C4-2B (cell line): ENCODE measurements around the gene GLI3.

Experiments used
- ZFX ChIP-seq: fragments of 450-650 bp; IDR thresholded peaks from 2 replicates; pipeline ENCODE4 v1.6.1; 2017
- TF ChIP-seq, protein P1 (sequence below): fragments of 450-650 bp; conservative IDR thresholded peaks from 2 replicates; pipeline ENCODE4 v1.5.1; 2017; ENCODE audit warnings: mild to moderate bottlenecking

DNA sequence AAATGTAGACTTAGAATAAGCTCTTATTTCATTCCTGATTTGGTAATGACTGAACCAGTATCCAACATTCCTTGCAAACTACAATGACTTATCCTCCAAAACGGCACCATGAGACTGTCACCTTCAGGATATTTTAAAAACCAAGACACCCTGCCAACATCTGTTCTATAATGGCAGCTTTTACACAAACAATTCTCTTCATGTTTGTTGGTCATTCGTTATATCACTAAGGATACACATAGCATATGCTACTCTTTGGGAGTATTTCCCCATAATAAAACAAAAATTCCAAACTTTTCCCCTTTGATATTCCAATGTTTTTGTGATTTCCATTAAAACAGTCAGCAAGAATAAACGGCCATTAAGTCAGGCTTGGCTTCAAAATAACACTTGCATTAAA lies 215.4 kb downstream of the GLI3 start:
- TF ChIP-seq, protein P1, sequence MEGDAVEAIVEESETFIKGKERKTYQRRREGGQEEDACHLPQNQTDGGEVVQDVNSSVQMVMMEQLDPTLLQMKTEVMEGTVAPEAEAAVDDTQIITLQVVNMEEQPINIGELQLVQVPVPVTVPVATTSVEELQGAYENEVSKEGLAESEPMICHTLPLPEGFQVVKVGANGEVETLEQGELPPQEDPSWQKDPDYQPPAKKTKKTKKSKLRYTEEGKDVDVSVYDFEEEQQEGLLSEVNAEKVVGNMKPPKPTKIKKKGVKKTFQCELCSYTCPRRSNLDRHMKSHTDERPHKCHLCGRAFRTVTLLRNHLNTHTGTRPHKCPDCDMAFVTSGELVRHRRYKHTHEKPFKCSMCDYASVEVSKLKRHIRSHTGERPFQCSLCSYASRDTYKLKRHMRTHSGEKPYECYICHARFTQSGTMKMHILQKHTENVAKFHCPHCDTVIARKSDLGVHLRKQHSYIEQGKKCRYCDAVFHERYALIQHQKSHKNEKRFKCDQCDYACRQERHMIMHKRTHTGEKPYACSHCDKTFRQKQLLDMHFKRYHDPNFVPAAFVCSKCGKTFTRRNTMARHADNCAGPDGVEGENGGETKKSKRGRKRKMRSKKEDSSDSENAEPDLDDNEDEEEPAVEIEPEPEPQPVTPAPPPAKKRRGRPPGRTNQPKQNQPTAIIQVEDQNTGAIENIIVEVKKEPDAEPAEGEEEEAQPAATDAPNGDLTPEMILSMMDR, result no peak
- TF ChIP-seq ZFX, result no peak
